GM21576 (cell line): ENCODE data around the gene TNFSF9.
"Not testable (repeated sequence)": the region's sequence is repeated elsewhere in the genome, so short reads cannot be mapped to it uniquely, and the experiment has no call there.

Experiments
- ATAC-seq: cut with Tn5 transposase; IDR thresholded peaks from one replicate; pipeline ENCODE4 v1.9.1; 2021; ENCODE audit warnings: mild to moderate bottlenecking, moderate library complexity; ENCODE audit not compliant: unreplicated experiment

The TNFSF9 gene

DNA sequence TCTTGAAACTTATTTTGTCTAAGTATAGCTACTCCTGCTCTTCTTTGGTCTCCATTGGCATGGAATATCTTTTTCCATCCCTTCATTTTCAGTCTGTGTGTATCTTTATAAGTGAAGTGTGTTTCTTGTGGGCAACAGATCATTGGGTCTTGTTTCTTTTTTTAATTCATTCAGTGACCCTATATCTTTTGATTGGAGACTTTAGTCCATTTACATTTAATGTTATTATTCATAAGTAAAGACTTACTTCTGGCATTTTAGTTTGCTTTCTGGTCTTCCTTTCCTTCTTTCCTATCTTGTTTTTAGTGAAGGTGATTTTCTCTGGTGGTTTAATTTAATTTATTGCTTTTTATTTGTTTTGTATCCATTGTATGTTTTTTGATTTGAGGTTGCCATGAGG lies 40.3 kb downstream of the TNFSF9 start:
- no peak for ATAC-seq

DNA sequence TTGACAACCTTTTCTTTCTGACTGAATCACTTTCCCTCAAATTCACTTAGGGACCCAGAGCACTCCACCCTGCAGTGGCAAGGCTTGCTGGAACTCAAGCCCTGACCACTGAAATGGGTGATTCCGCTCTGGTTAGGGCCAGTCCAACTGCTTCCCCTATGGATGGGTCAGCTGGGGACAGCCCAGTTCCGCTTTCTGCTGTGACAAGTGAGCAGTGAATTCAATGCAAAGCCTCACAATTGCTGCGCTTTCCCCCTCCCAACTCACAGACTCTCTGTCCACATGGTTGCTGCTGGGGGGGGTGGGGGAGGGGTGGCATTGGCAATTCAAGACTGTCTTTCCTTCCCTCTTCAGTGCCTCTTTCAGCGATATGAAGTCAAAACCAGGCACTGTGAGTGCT lies 41.4 kb downstream of the TNFSF9 start:
- no peak for ATAC-seq

DNA sequence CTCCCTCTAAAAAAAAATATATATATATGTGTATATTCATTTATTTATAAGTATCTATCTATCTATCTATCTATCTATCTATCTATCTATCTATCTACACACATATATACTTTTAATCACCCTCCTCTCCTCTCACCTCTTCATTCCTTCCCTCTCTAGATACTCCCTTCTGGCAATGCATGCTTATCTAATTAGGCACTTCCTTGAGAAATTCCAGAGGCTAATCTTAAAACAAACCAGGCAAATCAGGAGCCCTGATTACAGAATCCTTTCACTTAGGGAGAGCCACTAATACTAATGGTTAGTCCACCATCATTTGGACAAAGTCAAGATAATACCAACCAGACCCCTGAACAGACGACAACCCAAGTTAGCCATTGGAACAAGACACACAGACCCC lies 42.5 kb downstream of the TNFSF9 start:
- ATAC-seq: no peak

- no peak for ATAC-seq
These were observed 46.1 kb downstream of the TNFSF9 start for GRCh38 chr19:6576869-6577475.

DNA sequence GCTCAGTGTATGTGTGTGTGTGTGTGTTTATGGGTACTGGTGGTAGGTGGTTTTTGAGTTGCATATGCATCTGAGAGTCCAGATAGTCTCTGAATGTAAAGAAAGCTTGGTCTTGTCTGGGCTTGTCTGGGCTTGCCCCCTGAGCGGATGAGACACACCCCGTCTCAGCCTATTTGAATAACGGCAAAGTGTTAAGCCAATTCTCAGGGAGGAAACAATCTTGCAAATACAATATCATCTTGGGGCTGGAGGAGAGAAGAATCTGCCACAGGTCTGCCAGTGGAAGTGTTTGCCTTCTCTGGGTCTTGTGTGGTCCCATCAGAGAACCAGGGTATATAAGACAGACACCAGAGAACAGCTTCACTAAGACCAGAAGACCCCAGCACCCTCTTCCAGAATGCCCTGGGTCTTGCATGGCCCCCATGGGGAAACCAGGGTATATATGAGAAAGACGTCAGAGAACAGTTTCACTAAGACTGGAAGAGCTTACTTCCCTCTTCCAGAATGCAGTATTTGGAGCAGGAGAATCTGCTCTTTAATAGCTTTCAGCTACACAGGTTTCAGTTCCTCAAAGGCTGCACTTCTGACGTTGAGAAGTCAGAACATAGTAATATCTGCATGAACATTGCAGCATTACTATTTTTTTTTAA lies 46.8 kb downstream of the TNFSF9 start:
- peak; percentile 76 for ATAC-seq

- no peak for ATAC-seq
These were observed 48.8 kb downstream of the TNFSF9 start for GRCh38 chr19:6579450-6580178.

DNA sequence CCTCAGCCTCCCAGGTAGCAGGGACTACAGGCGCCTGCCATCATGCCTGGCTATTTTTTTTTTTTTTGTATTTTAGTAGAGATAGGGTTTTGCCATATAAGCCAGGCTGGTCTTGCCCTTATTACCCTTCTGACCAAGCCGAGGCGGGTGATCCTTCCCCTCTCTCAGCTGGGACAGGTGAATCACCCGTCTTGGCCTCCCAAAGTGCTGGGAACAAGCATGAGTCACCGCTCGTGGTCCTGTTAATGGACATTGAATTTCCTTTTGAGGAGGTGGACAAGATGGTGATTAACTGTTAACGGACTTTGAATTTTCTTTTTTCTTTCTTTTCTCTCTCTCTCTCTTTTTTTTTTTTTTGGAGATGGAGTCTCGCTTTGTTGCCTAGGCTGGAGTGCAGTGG lies 49.5 kb downstream of the TNFSF9 start:
- ATAC-seq: no peak

GRCh38 chr19:6582515-6583484 lies 52.0 kb downstream of the TNFSF9 start:
- not testable (repeated sequence) for ATAC-seq
